Ishikawa (cell line): ENCODE measurements around the gene SLC7A1.

Experiments
- EGR1 ChIP-seq: IDR thresholded peaks from 2 replicates; pipeline ENCODE4 v1.6.1; 2012
- EP300 ChIP-seq: IDR thresholded peaks from 2 replicates; pipeline ENCODE4 v1.6.1; 2012; ENCODE audit warnings: borderline replicate concordance
- FOXM1 ChIP-seq: IDR thresholded peaks from 2 replicates; pipeline ENCODE4 v1.6.1; 2012; ENCODE audit warnings: low read depth, borderline replicate concordance
- RAD21 ChIP-seq: IDR thresholded peaks from 2 replicates; pipeline ENCODE4 v1.6.1; 2012; ENCODE audit warnings: low read depth
- TAF1 ChIP-seq: IDR thresholded peaks from 2 replicates; pipeline ENCODE4 v1.6.1; 2012; ENCODE audit warnings: low read depth, mild to moderate bottlenecking
- TCF12 ChIP-seq: IDR thresholded peaks from 2 replicates; pipeline ENCODE4 v1.6.1; 2012; ENCODE audit warnings: low read depth
- YY1 ChIP-seq: IDR thresholded peaks from 2 replicates; pipeline ENCODE4 v1.6.1; 2012; ENCODE audit warnings: low read depth
- TF ChIP-seq, protein P1 (sequence below): IDR thresholded peaks from 2 replicates; pipeline ENCODE4 v1.6.1; 2012

DNA sequence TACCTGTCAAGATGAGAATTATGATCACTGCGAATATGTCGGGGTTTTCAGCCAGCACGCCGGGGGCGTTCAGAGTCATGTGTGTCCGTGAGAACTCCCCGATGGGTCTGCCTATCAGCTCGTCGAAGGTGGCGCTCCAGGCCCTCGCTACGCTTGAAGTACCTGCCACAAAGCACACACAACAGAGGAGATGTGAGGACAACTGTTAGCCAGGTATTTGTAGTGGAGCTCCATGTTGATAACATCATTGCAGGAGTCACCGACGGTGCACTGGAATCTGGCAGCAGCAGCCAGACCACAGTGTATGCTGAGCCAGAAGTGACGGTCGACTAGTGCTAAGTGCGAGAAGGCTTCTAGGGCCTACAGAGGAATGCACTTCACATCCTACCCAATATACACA lies 62.7 kb downstream of the SLC7A1 start:
- no peak for TF ChIP-seq EP300
- TF ChIP-seq RAD21: no peak
- no peak for TF ChIP-seq TAF1
- TF ChIP-seq, protein P1, sequence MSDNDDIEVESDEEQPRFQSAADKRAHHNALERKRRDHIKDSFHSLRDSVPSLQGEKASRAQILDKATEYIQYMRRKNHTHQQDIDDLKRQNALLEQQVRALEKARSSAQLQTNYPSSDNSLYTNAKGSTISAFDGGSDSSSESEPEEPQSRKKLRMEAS: no peak
- TF ChIP-seq FOXM1: no peak
- no peak for TF ChIP-seq EGR1
- no peak for TF ChIP-seq TCF12
- no peak for TF ChIP-seq YY1
